Epidermal melanocyte (primary cell): ENCODE data around the gene DENND5B.

ENCODE experiments used
- DNase-seq: peaks from one replicate; pipeline ENCODE4 v3.0.0; 2011; ENCODE audit warnings: low spot score; ENCODE audit not compliant: insufficient read length

DENND5B gene

GRCh38 chr12:31337952-31338351, 253.0 kb downstream of the DENND5B start:
- no peak for DNase-seq
